Keratinocyte (primary cell): ENCODE data around the gene IGSF23. TPM values are rescaled to one million over a fixed set of nuclear protein-coding genes. Genes with fewer than 3 reads are reported as not detected.

Experiments used
- DNase-seq: peaks from one replicate; pipeline ENCODE4 v3.0.0-alpha.2; 2011; ENCODE audit warnings: low read depth, missing footprints, low spot score
- FAIRE-seq: peaks from 2 replicates; lab custom pipeline; 2011; peaks lifted over from hg19 to GRCh38; lab: Jason Lieb, UNC
- H2AFZ ChIP-seq: 2 replicates; pipeline ENCODE4 v1.6.0; 2012; ENCODE audit warnings: low read length, control low read depth, inconsistent platforms; ENCODE audit not compliant: control insufficient read depth
- H3K27ac ChIP-seq: 2 replicates; pipeline ENCODE4 v1.5.1; 2011; ENCODE audit warnings: low read length; ENCODE audit not compliant: control insufficient read depth, insufficient read depth
- H3K27me3 ChIP-seq: 3 replicates; pipeline ENCODE4 v1.6.0; 2011; ENCODE audit warnings: low read length; ENCODE audit not compliant: control insufficient read depth, insufficient read depth; ENCODE audit errors: extremely low read depth
- H3K36me3 ChIP-seq, 2 experiments: 2 replicates in 1 of 2; 3 replicates in 1 of 2; pipeline ENCODE4 v1.5.1; 2011; ENCODE audit warnings: low read length in 2 of 2, mild to moderate bottlenecking in 1 of 2; ENCODE audit not compliant: control insufficient read depth in 2 of 2, insufficient read depth in 2 of 2; ENCODE audit errors: extremely low read depth in 1 of 2
- H3K4me1 ChIP-seq: 3 replicates; pipeline ENCODE4 v1.5.1; 2011; ENCODE audit warnings: low read length; ENCODE audit not compliant: control insufficient read depth, insufficient read depth; ENCODE audit errors: extremely low read depth
- H3K4me2 ChIP-seq: 3 replicates; pipeline ENCODE4 v1.6.0; 2011; ENCODE audit warnings: low read depth, low read length; ENCODE audit not compliant: control insufficient read depth, insufficient read depth; ENCODE audit errors: extremely low read depth
- H3K4me3 ChIP-seq, 3 experiments: fragments of 200-600 bp in 1 of 3; sonication (generic) in 1 of 3; 2 replicates in 2 of 3; 3 replicates in 1 of 3; pipeline ENCODE4 v1.5.1; 2011 to 2016; ENCODE audit warnings: low read length in 3 of 3, mild to moderate bottlenecking in 3 of 3, control low read depth in 2 of 3, inconsistent platforms in 1 of 3, low read depth in 1 of 3, mixed read lengths in 1 of 3, mixed run types in 1 of 3, moderate library complexity in 1 of 3; ENCODE audit not compliant: control insufficient read depth in 2 of 3, insufficient read depth in 2 of 3; ENCODE audit errors: extremely low read depth in 1 of 3
- H3K79me2 ChIP-seq: 2 replicates; pipeline ENCODE4 v1.6.0; 2012; ENCODE audit warnings: low read length; ENCODE audit not compliant: control insufficient read depth, insufficient read depth
- H3K9ac ChIP-seq: 3 replicates; pipeline ENCODE4 v1.6.0; 2011; ENCODE audit warnings: low read length; ENCODE audit not compliant: control insufficient read depth, insufficient read depth; ENCODE audit errors: extremely low read depth
- H3K9me1 ChIP-seq: 3 replicates; pipeline ENCODE4 v1.6.0; 2011; ENCODE audit warnings: low read length; ENCODE audit not compliant: control insufficient read depth, insufficient read depth; ENCODE audit errors: extremely low read depth
- H3K9me3 ChIP-seq: 2 replicates; pipeline ENCODE4 v1.5.1; 2012; ENCODE audit warnings: low read depth, low read length; ENCODE audit not compliant: control insufficient read depth
- H4K20me1 ChIP-seq: 3 replicates; pipeline ENCODE4 v1.6.0; 2011; ENCODE audit warnings: low read length; ENCODE audit not compliant: control insufficient read depth, insufficient read depth; ENCODE audit errors: extremely low read depth
- EZH2 ChIP-seq: IDR thresholded peaks from one replicate; pipeline ENCODE4 v1.6.1; 2012; ENCODE audit warnings: inconsistent platforms, mild to moderate bottlenecking, low read length, moderate library complexity
- dilution Hi-C: fragments of 300-500 bp; cut with MboI; formaldehyde crosslinking; loops from one replicate; pipeline ENCODE4 v1.7.0; 2020; ENCODE audit warnings: low sequenced_read_pairs; ENCODE audit not compliant: extremely low pct_ligation_motif_present
- polyA plus RNA-seq, 5 experiments: library from polyadenylated mRNA; depleted of rRNA in 3 of 5; stranded (reverse) in 3 of 5; stranded (forward) in 1 of 5; unstranded in 1 of 5; fragments of >200 nt; gene quantifications; 1 replicate in 1 of 5; 2 replicates in 3 of 5; 3 replicates in 1 of 5; pipeline versions ENCODE4 v1.2.1 to v1.2.3, GENCODE V29; 2011 to 2012; ENCODE audit warnings: missing spikeins in 2 of 5, low read depth in 1 of 5, low replicate concordance in 1 of 5
- TF ChIP-seq, protein P1 (sequence below), 3 experiments: IDR thresholded peaks in 1 of 3; conservative IDR thresholded peaks in 1 of 3; optimal IDR thresholded peaks in 1 of 3; 2 replicates in 2 of 3; 3 replicates in 1 of 3; pipeline versions ENCODE3 to v1.5.1; 2011; ENCODE audit warnings: low read length in 3 of 3, mild to moderate bottlenecking in 3 of 3, moderate library complexity in 2 of 3, control low read depth in 1 of 3, inconsistent platforms in 1 of 3; ENCODE audit not compliant: insufficient read depth in 2 of 3; ENCODE audit errors: extremely low read depth in 1 of 3

The IGSF23 gene
- polyA plus RNA-seq, 1 donor (not counting 4 experiments of a cell fraction or from before 2014, with no cell fraction given): 0.07 TPM

DNA sequence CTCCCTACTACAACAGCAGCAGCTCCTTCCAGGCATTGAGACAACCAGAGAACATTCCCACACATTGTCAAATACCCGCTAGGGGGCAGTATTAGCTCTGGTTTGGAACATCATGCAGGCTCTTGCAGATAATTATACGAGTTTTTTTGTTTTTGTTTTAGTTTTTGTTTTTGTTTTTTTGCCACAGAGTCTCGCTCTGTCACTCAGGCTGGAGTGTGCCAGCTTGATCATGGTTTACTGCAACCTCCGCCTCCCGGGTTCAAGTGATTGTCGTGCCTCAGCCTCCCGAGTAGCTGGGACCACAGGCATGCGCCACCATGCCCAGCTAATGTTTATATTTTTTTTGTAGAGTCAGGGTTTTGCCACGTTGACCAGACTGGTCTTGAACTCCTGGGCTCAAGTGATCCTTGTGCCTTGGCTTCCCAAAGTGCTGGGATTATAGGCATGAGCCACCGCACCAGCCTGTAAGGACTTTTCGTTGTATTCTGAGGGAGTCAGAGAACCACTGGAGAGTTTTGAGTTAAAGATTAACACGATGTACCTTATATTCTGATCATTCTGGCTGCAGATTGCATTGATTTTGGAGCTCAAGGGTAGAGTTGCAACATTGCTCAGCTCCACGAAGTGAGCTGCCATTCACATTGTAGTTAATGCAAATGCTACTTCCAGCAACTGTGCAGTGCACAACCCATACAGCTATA is 42.2 kb upstream of the IGSF23 start:
- Histone ChIP-seq H3K4me1 (peaks cover 4% of the 10 kb centered on the region), H3K27me3 (peaks cover 5% of the 10 kb centered on the region), H3K9me1 (no peaks in the 10 kb centered on the region), H3K4me2 (no peak overlapping the region), H3K79me2 (no peaks in the 10 kb centered on the region), H3K9me3 (no peaks in the 10 kb centered on the region), H4K20me1 (no peaks in the 10 kb centered on the region), H3K27ac (no peak overlapping the region), H3K9ac (no peak overlapping the region), H2AFZ (no peak overlapping the region), H3K4me3 (no peak overlapping the region), H3K36me3 (no peaks in the 10 kb centered on the region)
- no peak for TF ChIP-seq EZH2
- TF ChIP-seq, protein P1, sequence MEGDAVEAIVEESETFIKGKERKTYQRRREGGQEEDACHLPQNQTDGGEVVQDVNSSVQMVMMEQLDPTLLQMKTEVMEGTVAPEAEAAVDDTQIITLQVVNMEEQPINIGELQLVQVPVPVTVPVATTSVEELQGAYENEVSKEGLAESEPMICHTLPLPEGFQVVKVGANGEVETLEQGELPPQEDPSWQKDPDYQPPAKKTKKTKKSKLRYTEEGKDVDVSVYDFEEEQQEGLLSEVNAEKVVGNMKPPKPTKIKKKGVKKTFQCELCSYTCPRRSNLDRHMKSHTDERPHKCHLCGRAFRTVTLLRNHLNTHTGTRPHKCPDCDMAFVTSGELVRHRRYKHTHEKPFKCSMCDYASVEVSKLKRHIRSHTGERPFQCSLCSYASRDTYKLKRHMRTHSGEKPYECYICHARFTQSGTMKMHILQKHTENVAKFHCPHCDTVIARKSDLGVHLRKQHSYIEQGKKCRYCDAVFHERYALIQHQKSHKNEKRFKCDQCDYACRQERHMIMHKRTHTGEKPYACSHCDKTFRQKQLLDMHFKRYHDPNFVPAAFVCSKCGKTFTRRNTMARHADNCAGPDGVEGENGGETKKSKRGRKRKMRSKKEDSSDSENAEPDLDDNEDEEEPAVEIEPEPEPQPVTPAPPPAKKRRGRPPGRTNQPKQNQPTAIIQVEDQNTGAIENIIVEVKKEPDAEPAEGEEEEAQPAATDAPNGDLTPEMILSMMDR (optimal IDR thresholded peaks at IDR 0.05 in 1 of 3, IDR thresholded peaks at IDR 0.05 in 1 of 3, conservative IDR thresholded peaks at IDR 0.05 in 1 of 3; ENCODE audit: extremely low read depth in 1 of 3, insufficient read depth in 2 of 3, low read length in 3 of 3): peak; percentile 65 to 74 (median 68)
- FAIRE-seq: peak; percentile 91
- no peak for DNase-seq
- dilution Hi-C loops: no loop called here

DNA sequence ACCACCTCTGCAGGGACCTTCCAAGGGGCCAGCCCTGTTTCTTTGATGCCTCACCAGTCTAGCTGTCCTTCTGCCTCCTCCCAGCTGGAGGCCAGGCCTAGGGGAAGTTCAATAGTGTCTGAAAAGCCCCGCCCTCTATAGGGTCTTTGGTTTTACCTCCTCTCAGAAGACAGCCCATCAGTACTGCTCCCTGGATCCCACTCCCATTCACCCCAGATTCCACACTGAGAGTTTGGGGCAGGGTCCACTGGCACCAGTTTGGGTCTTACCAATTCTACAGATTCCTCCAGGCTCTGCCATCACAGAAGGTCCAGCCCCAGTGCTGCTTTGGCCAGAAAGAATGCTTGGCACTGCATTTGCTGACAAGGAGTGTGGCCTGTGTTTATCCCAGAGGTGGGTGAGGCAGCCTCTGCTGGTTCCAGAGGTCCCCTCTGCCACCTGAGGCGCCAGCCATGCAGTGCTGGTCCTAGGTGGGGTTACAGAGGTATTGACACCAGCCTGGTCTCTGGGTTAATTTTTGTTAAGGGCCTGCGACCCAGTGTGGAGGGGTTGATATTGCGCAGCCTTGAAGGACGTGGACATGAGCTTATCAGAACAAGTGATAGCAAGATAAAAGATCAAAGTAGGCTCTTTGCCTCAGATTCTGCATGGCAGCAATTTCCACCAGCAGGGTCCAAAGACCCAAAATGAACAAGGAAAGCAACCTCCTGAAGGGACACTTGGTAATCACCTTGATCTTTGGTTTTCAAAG is 41.4 kb upstream of the IGSF23 start:
- Histone ChIP-seq H3K79me2 (no peaks in the 10 kb centered on the region), H2AFZ (no peak overlapping the region), H3K9me1 (no peaks in the 10 kb centered on the region), H3K9me3 (no peaks in the 10 kb centered on the region), H4K20me1 (no peaks in the 10 kb centered on the region), H3K4me1 (peaks cover 2% of the 10 kb centered on the region), H3K27ac (no peak overlapping the region), H3K27me3 (peaks cover 5% of the 10 kb centered on the region), H3K36me3 (no peaks in the 10 kb centered on the region), H3K4me3 (no peak overlapping the region), H3K9ac (no peak overlapping the region), H3K4me2 (no peak overlapping the region)
- FAIRE-seq (no peak), DNase-seq (no peak)
- TF ChIP-seq, protein P1 (optimal IDR thresholded peaks at IDR 0.05 in 1 of 3, IDR thresholded peaks at IDR 0.05 in 1 of 3, conservative IDR thresholded peaks at IDR 0.05 in 1 of 3; ENCODE audit: extremely low read depth in 1 of 3, insufficient read depth in 2 of 3, low read length in 3 of 3): no peak
- TF ChIP-seq EZH2: no peak
- dilution Hi-C loops: no loop called here
